IPS-18a (cell line): ENCODE data around the gene NYAP2.

Experiments
- H3K27ac ChIP-seq: one replicate; pipeline ENCODE4 v1.5.1; 2013; ENCODE audit warnings: low read length
- H3K27me3 ChIP-seq: one replicate; pipeline ENCODE4 v1.6.1; 2013; ENCODE audit warnings: mild to moderate bottlenecking, low read length; ENCODE audit not compliant: control insufficient read depth, insufficient read depth
- H3K36me3 ChIP-seq: one replicate; pipeline ENCODE4 v1.6.1; 2013; ENCODE audit warnings: low read depth, low read length; ENCODE audit not compliant: control insufficient read depth
- H3K4me1 ChIP-seq: one replicate; pipeline ENCODE4 v1.6.1; 2013; ENCODE audit warnings: low read depth, low read length; ENCODE audit not compliant: control insufficient read depth
- H3K4me3 ChIP-seq: one replicate; pipeline ENCODE4 v1.5.1; 2013; ENCODE audit warnings: low read length
- H3K9ac ChIP-seq: one replicate; pipeline ENCODE4 v1.6.1; 2013; ENCODE audit warnings: mild to moderate bottlenecking, low read length, moderate library complexity
- H3K9me3 ChIP-seq: one replicate; pipeline ENCODE4 v1.6.1; 2013; ENCODE audit warnings: low read depth, low read length; ENCODE audit not compliant: control insufficient read depth

The NYAP2 gene

DNA sequence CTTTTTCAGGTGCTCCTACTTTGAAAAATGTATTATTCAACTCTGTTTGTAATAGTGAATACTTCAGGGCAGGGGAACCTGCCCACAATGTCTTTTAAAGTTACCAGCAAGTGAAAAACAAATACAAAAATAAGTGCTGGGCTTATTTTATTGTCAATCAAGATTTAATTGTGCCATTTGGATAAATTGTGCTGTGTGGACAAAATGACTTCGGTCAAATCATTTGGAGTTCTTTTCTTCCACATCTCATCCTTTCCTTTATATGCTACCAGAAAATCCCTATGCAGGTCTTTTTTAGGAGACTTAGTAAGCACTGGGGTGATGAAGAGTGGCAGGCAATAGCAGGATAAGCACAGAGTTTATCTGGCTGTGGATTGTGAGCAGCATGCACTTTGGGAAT lies 63.9 kb downstream of the NYAP2 start:
- no peaks in the 10 kb centered on the region for H3K27me3 ChIP-seq
- H3K36me3 ChIP-seq = no peaks in the 10 kb centered on the region
- no peak overlapping the region for H3K4me3 ChIP-seq
- peaks cover 21% of the 10 kb centered on the region for H3K4me1 ChIP-seq
- H3K9ac ChIP-seq = no peak overlapping the region
- H3K27ac ChIP-seq = no peak overlapping the region
- no peaks in the 10 kb centered on the region for H3K9me3 ChIP-seq

DNA sequence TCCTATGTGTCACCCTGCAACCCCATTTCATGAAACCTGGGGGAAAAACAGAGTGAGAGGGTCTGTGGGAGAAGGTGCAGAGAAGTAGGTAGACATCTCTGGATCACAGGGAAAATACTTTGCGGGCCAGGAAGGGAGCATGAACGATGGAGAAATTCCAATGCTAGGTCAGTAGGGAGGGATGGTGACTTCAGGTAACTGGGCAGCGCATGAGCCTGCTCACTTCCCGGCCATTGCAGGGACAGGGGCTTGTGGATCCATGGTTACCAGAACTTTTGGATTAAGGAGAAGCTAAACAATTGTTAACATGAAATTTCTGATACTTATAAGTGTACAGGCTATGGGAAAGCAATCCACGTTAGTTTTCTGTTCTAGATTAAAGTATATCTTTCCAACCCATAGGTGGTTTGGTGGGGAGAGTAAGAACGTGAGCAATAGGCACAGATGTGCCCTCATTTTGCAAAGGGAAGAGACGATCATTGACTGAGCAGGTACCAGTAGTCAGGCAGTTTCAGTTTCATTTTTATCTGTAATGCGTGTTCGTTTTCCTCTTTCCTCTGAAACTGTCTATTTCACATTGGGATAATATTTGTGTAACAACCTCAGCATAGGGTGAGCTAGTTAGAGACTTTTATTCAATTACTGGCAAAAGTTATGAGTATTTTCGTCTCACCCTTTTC lies 65.0 kb downstream of the NYAP2 start:
- Histone ChIP-seq H3K9me3 (no peaks in the 10 kb centered on the region), H3K27ac (no peak overlapping the region), H3K4me1 (peaks cover 21% of the 10 kb centered on the region), H3K9ac (no peak overlapping the region), H3K4me3 (no peak overlapping the region), H3K27me3 (no peaks in the 10 kb centered on the region), H3K36me3 (no peaks in the 10 kb centered on the region)

DNA sequence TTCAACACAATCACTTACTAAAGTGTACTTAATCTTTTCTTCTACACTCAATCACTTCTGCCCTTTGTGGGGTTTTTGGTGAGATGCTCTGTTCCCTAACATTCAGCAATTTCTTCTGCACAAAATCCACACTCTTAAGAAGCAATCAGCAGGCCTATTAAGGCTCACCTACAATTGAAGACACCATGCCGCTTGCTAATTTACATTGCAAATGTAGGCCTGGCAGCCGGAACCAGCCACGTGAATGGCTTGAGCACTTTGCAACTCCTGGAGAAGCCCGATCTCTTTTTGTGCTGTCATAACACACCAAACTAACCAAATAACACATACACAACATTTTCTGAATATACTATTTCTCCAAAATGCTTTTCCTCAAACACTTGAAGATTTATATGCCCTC lies 66.3 kb downstream of the NYAP2 start:
- peaks cover 21% of the 10 kb centered on the region for H3K4me1 ChIP-seq
- H3K9me3 ChIP-seq = no peaks in the 10 kb centered on the region
- H3K9ac ChIP-seq = no peak overlapping the region
- no peak overlapping the region for H3K4me3 ChIP-seq
- H3K27ac ChIP-seq = peak overlapping the region; percentile 24
- no peaks in the 10 kb centered on the region for H3K27me3 ChIP-seq
- H3K36me3 ChIP-seq = no peaks in the 10 kb centered on the region

DNA sequence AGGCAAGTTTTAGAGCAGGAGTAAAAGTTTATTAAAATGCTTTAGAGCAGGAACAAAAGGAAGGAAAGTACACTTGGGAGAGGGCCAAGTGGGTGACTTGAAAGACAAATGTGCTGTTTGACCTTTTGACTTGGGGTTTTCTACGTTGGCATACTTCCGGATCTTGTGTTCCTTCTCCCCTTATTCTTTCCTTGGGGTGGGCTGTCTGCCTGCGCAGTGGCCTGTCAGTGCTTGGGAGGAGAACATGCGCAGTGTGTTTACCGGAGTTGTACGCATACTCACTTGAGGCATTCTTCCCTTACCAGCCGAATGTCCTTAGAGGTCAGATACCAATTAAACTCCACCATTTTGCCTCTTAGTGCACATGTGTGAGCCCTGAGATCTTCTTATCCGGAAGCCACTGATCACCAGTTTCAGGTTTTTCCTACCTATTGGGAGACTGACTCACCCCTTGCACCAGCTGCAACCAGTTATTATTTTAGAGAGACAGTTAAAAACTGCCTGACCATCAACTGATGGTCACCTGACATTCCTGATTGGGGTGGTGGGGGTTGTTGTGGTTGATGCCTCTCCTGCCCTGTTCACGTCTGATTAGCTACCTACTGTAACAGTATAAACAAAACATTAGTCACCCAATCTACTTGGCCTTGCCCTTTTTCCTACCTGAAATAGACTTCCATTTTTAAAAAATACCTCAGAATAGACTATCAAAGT lies 67.5 kb downstream of the NYAP2 start:
- peaks cover 21% of the 10 kb centered on the region for H3K4me1 ChIP-seq
- H3K9ac ChIP-seq = no peak overlapping the region
- no peaks in the 10 kb centered on the region for H3K27me3 ChIP-seq
- H3K27ac ChIP-seq = no peak overlapping the region
- no peak overlapping the region for H3K4me3 ChIP-seq
- H3K9me3 ChIP-seq = no peaks in the 10 kb centered on the region
- no peaks in the 10 kb centered on the region for H3K36me3 ChIP-seq

DNA sequence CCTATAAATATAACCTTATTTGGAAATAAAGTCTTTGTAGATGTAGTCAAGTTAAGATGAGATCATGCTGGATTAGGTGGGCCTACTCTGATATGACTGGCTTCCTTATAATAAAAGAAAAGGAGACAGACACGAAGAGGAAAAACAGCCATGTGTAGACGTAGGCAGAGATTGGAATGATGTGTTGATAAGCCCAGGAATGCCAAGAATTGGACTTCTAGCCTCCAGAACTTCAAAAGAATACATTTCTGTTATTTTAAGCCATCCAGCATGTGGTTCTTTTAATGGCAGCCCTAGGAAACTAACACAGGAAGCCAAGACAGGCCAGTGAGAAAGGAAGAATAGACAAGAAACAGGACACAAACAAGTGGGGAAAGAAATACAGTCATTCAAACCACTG lies 68.6 kb downstream of the NYAP2 start:
- no peak overlapping the region for H3K4me3 ChIP-seq
- H3K9ac ChIP-seq = no peak overlapping the region
- no peaks in the 10 kb centered on the region for H3K27me3 ChIP-seq
- no peaks in the 10 kb centered on the region for H3K9me3 ChIP-seq
- peaks cover 21% of the 10 kb centered on the region for H3K4me1 ChIP-seq
- no peak overlapping the region for H3K27ac ChIP-seq
- no peaks in the 10 kb centered on the region for H3K36me3 ChIP-seq

DNA sequence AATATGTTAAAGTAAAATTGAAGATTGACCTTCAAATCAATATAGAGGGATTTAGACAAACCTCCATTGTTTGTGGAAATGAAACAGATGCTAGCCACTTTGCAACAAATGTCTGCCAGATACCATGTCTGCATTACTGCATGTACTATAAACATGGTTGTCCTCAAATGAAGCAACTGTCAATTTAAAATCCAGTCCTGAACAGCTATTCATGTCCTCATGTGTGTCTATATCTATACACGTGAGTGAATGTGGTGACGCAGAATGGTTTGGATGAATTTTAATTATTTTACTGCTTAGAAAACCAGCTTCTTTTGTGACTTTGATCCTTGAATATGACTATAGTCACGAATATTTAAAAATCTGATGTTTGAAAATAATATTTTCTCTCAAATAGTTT lies 71.5 kb downstream of the NYAP2 start:
- Histone ChIP-seq H3K9me3 (no peaks in the 10 kb centered on the region), H3K27ac (no peak overlapping the region), H3K4me1 (peaks cover 14% of the 10 kb centered on the region), H3K27me3 (no peaks in the 10 kb centered on the region), H3K4me3 (no peak overlapping the region), H3K36me3 (no peaks in the 10 kb centered on the region), H3K9ac (no peak overlapping the region)

DNA sequence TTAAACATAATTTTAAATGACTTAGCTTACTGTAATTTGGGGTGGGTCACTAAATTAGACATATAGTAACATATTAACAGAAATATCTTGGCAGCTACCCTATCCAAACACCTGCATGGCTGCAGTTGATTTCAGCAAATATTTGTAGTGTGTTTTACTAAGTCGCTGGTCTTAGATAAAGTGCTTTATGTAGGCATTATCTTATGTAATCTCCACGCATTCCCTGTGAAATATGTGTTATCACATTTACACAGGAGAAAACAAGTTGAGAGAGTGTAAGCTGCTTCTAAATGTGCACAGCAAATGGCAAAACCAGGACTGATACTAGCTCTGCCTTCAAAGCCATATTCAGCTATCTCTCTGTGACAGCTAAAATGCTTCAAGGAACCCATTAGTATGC lies 72.0 kb downstream of the NYAP2 start:
- no peaks in the 10 kb centered on the region for H3K36me3 ChIP-seq
- no peaks in the 10 kb centered on the region for H3K27me3 ChIP-seq
- no peaks in the 10 kb centered on the region for H3K9me3 ChIP-seq
- no peak overlapping the region for H3K4me3 ChIP-seq
- H3K4me1 ChIP-seq = peaks cover 10% of the 10 kb centered on the region
- H3K27ac ChIP-seq = no peak overlapping the region
- H3K9ac ChIP-seq = no peak overlapping the region

DNA sequence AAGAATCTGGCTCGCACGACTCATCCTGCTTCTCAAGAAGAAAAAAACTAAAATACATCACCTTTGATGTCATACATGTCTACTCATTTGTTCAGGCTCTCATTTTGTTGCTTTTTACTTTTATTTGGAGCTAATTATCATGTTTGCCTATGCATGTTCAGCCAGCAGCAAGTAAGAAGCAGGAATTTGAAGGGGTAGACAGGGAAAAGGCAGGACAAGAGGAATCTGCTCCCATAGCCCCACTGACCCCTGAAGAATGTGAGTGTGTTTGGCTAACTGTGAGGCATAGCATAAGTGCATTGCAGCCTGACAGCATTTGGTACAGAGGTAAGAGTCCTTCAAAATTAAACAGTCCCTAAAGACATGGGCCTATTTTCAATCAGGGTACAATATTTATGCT lies 72.7 kb downstream of the NYAP2 start:
- no peak overlapping the region for H3K9ac ChIP-seq
- H3K27ac ChIP-seq = no peak overlapping the region
- H3K36me3 ChIP-seq = no peaks in the 10 kb centered on the region
- no peaks in the 10 kb centered on the region for H3K27me3 ChIP-seq
- H3K4me1 ChIP-seq = peaks cover 3% of the 10 kb centered on the region
- H3K9me3 ChIP-seq = no peaks in the 10 kb centered on the region
- H3K4me3 ChIP-seq = no peak overlapping the region

DNA sequence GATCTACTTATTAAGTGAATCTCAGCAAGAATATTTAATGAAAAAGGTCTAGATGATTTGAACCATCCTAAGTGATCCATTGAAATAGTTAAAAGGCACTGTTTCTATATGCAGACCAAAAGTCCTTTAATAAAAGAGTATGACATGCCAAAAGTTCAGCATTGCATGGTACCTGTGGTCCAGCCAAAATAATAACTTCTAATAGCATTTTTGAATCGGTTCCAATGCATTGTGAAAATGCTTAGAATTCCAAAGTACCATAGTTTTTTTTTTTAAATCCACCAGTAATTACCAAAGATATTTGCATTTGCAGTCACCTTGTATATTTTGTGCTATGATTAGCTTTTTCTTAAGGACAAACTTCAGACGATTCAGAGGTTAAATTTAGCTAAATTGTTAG lies 79.9 kb downstream of the NYAP2 start:
- no peaks in the 10 kb centered on the region for H3K9me3 ChIP-seq

DNA sequence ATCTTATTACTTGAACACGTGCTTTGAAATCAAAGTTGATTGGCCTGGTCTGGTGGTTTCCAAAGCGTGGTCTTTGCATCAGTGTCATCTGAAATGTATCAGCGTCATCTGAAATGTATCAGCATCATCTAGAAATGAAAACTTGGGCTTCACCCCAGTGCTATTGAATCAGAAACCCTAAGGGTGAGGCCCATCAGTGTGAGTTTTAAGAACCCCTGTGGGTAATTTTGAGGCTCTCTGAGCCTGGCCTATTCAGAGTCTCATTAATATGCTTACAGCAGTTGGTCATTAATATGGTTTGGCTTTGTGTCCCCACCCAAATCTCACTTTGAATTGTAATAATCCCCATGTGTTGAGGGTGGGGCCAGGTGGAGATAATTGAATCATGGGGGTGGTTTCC lies 85.2 kb downstream of the NYAP2 start:
- Histone ChIP-seq H3K9me3 (no peaks in the 10 kb centered on the region), H3K36me3 (no peaks in the 10 kb centered on the region), H3K4me1 (no peaks in the 10 kb centered on the region), H3K9ac (no peak overlapping the region), H3K27ac (no peak overlapping the region), H3K4me3 (no peak overlapping the region), H3K27me3 (no peaks in the 10 kb centered on the region)

More for the DNA sequence above, 79.9 kb downstream of the NYAP2 start:
- Histone ChIP-seq H3K36me3 (no peaks in the 10 kb centered on the region), H3K4me3 (no peak overlapping the region), H3K27ac (no peak overlapping the region), H3K4me1 (no peaks in the 10 kb centered on the region), H3K9ac (no peak overlapping the region), H3K27me3 (no peaks in the 10 kb centered on the region)

DNA sequence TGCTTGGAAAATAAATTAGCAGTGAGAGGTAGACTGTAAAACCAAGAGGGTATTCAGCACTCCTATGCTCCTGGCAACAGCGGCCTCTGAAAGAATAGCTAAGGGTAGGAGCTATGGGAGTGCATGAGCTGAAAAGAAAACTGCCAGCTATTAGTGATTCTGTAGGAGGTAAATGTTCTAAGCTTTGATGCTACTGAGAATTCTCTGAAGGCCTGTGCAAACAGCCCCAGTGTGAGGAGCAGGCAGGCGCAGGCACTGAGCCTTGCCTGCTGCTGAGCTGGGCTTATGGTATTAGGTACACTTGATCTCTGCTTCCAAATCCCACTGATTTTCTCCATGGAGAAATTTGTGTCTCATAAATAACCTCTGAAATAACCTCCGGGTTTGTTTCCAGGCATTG lies 86.7 kb downstream of the NYAP2 start:
- no peaks in the 10 kb centered on the region for H3K9me3 ChIP-seq
- H3K27me3 ChIP-seq = no peaks in the 10 kb centered on the region
- no peak overlapping the region for H3K4me3 ChIP-seq
- H3K27ac ChIP-seq = no peak overlapping the region
- no peaks in the 10 kb centered on the region for H3K4me1 ChIP-seq
- no peaks in the 10 kb centered on the region for H3K36me3 ChIP-seq
- no peak overlapping the region for H3K9ac ChIP-seq

DNA sequence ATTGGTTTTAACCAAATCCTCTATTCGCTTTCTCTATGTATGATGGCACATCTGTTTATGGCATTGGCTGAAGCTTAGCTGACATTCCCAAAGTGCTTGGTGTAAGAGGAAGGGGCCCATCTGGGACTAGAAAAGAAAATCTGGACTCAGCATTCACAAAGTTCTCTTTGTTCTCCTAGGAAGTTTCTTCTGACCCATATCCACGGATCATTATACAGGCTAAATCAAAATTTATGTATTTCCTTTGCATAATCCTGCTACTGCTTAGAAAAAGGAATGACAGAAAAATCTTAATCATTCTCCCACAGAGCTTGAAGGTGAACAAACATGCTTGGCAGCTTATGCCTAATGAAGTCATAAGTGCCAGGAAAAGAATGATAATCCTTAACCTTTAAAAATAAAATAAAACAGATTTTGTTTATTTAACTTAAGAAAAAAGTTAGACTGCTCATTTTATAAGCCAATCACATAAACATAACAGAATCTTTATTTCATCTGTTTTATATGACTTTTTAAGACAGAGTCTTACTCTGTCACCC lies 88.4 kb downstream of the NYAP2 start:
- Histone ChIP-seq H3K4me3 (no peak overlapping the region), H3K27me3 (no peaks in the 10 kb centered on the region), H3K9ac (no peak overlapping the region), H3K27ac (no peak overlapping the region), H3K4me1 (no peaks in the 10 kb centered on the region), H3K9me3 (no peaks in the 10 kb centered on the region), H3K36me3 (no peaks in the 10 kb centered on the region)
